ENCODE results near the gene ACP7.
"Not testable (repeated sequence)": the region's sequence is repeated elsewhere in the genome, so short reads cannot be mapped to it uniquely, and the experiment has no call there.

ACP7 gene

GRCh38 chr19:39106194-39106593 is 22.0 kb downstream of the ACP7 start:
- no peak for DNase-seq (ENCODE audit: low read depth in 2 of 2)

GRCh38 chr19:39109641-39110040 is 25.5 kb downstream of the ACP7 start:
- no peak for DNase-seq (ENCODE audit: low read depth in 2 of 2)

- DNase-seq (ENCODE audit: low read depth in 2 of 2): peak; percentile 57 to 71
These were observed 26.2 kb downstream of the ACP7 start for GRCh38 chr19:39110263-39110967.

DNA sequence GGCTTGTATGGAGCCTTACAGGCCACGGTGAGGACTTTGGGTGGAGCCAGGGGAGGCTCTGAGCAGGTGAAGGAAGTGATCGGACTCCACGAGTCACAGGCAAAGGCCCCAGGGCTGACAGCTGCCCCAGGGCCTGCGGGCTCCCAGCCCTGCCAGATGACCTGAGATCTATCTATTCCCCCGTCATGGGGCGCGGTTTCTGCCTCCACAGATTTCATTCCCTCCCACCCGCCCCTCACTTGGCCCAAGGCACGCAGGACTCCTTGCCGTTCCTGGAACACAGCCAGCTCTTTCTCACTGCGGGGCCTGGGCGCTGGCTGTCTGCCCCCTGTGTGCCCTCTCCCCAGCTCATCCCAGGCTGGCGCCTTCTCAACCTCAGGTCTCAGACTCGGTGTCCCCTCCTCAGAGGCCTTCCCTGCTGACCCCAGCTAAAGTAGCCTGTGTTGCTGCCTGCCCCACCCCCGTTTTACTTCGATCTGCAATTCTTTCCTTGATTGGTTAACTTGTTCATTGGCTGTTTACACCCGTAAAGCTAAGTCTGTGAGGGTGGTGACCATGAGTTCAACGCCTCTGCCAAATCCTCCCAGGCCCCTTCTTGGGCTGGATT is 27.5 kb downstream of the ACP7 start:
- no peak for DNase-seq (ENCODE audit: low read depth in 2 of 2)

DNA sequence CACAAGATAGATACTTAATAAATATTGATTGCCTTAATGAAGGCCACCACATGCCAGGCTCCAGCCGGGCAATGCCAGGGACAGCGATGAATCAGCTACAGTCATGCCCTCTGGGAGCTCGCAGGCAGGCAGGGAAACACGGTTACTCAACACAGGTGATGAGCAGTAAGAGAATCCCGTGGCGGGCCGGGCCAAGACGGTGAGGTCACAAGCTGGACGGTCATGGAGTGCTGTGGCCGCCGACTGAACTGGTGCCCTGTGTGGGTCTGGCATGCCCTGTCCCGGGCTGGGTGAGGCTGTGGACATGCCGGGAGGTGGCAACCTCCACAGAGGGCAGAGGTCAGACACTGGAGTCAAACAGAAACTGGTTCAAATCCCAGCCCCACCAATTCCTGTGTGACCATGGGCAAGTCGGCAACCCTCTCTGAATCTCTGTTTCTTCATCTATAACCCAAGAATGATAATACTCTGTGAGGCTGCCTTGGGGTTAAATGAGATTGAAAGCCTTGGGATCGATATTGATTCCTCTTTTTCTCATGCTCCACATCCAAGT is 28.2 kb downstream of the ACP7 start:
- no peak for DNase-seq (ENCODE audit: low read depth in 2 of 2)

- no peak for DNase-seq (ENCODE audit: low read depth in 2 of 2)
These were observed 29.0 kb downstream of the ACP7 start for GRCh38 chr19:39113199-39113598.

GRCh38 chr19:39115105-39115847 is 31.1 kb downstream of the ACP7 start:
- DNase-seq (ENCODE audit: low read depth in 2 of 2): no peak

- not testable (repeated sequence) for DNase-seq (ENCODE audit: low read depth in 2 of 2)
These were observed 32.9 kb downstream of the ACP7 start for GRCh38 chr19:39117023-39117422.

DNA sequence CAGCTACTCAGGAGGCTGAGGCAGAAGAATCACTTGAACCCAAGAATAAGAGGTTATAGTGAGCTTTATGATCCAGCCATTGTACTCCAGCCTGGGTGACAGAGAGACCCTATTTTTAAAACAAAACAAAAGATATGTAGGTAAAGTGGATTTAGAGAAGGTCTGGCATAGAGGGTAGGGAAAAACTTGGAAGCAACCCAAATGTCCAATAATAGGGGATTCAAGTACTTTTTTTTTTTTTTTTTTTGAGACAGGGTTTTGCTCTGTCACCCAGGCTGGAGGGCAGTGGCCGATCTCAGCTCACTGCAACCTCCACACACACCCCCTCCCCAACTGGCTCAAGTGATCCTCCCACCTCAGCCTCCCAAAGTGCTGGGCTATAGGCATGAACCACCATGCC is 35.7 kb downstream of the ACP7 start:
- DNase-seq (ENCODE audit: low read depth in 2 of 2): no peak

- DNase-seq (ENCODE audit: low read depth in 2 of 2): no peak
These were observed 39.0 kb downstream of the ACP7 start for GRCh38 chr19:39122934-39123731.

GRCh38 chr19:39124136-39124764 is 40.1 kb downstream of the ACP7 start:
- DNase-seq (ENCODE audit: low read depth in 2 of 2): no peak

- no peak for DNase-seq (ENCODE audit: low read depth in 2 of 2)
These were observed 41.0 kb downstream of the ACP7 start for GRCh38 chr19:39125199-39125553.

GRCh38 chr19:39125554-39126311 is 41.6 kb downstream of the ACP7 start, which contains the start of gene PAK4:
Gene PAK4 (plus strand): TSS chr19:39125786. CDS start chr19:39169554, 43,768 bp downstream.
- DNase-seq (ENCODE audit: low read depth in 2 of 2): peak; percentile 94 to 95

GRCh38 chr19:39126312-39127187 is 42.4 kb downstream of the ACP7 start:
- no peak for DNase-seq (ENCODE audit: low read depth in 2 of 2)

DNA sequence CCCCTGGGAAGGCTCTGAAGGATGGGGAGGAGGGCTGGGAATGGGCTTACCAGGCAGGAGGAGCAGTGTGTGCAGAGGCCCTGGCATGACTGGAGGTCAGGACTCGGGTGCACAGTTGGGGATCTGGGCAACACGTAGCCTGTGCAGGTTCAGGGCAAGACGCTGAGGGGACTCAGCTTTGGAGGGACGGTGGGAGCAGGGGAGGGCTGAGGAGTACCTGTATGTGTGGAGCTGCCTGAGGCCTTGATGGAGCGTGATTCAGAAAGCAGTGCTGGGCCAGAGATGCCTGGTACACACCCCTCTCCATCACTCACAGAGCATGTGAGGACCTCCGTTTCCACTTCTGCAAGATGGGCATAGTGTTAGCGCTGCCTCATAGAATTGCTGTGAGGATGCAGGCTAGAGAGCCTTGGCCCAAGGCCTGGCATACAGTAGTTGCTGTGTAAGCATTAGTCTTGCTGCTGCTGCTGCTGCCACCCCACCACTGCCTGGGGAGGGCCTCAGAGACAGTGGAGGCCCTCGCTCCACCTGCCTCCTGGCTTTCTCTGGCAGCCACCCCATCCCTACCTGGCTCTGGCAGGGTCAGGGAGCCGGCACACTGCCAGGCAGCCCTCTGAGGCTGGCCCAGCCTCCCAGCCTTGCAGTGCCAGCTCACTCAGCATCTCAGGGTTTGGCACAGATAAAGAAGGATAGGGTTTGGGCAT is 43.8 kb downstream of the ACP7 start:
- DNase-seq (ENCODE audit: low read depth in 2 of 2): no peak

- DNase-seq (ENCODE audit: low read depth in 2 of 2): no peak
These were observed 44.4 kb downstream of the ACP7 start for GRCh38 chr19:39128516-39129079.

DNA sequence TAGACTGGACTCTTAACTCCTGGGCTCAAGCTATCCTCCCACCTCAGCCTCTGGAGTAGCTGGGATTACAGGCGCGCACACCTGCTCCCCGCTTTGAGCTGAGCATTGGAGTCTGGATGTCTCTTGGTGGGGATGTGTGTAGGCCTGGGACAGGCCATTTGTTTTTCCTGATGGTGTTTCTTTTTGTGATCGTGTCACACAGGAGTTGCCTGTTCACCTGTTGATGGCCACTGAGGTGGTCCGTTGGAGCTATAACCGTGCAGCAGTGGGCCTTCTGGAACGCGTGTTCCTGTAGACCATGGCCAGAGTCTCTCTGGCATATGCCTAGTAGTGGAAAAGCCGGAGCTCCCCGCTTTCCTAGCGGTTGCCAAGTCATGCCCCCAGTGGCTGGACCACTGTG is 44.9 kb downstream of the ACP7 start:
- DNase-seq (ENCODE audit: low read depth in 2 of 2): no peak

All from stimulated activated CD8-positive, alpha-beta memory T cell treated with anti-CD3 and anti-CD28 coated beads, Interleukin-7, amount 100 ng/mL, for 1 hour (primary cell).